Duodenal mucosa (tissue), 2 donors: ENCODE measurements around the gene MAGEB10.

ENCODE experiments used
- H3K27ac ChIP-seq: one replicate; pipeline ENCODE4 v1.7.0; 2013; ENCODE audit warnings: low read depth, low read length
- H3K27me3 ChIP-seq, 2 donors: one replicate each; pipeline ENCODE4 v1.7.0; 2013; ENCODE audit warnings: low read length in 2 of 2, control low read depth in 1 of 2; ENCODE audit not compliant: insufficient read depth in 2 of 2, control insufficient read depth in 1 of 2
- H3K36me3 ChIP-seq, 2 donors: one replicate each; pipeline ENCODE4 v1.7.0; 2013; ENCODE audit warnings: low read length in 2 of 2, control low read depth in 1 of 2; ENCODE audit not compliant: insufficient read depth in 2 of 2, control insufficient read depth in 1 of 2
- H3K4me1 ChIP-seq, 2 donors: one replicate each; pipeline ENCODE4 v1.7.0; 2013; ENCODE audit warnings: low read length in 2 of 2, control low read depth in 1 of 2; ENCODE audit not compliant: insufficient read depth in 2 of 2, control insufficient read depth in 1 of 2
- H3K4me3 ChIP-seq, 2 donors: one replicate each; pipeline ENCODE4 v1.7.0; 2013; ENCODE audit warnings: low read length in 2 of 2, low read depth in 1 of 2
- H3K9ac ChIP-seq, 2 donors: one replicate each; pipeline ENCODE4 v1.7.0; 2013; ENCODE audit warnings: low read length in 2 of 2, low read depth in 1 of 2
- H3K9me3 ChIP-seq, 2 donors: one replicate each; pipeline ENCODE4 v1.7.0; 2013; ENCODE audit warnings: low read length in 2 of 2, control low read depth in 1 of 2; ENCODE audit not compliant: control insufficient read depth in 1 of 2

MAGEB10 gene

GRCh38 chrX:27838185-27838584 is 30.4 kb downstream of the MAGEB10 start:
- Histone ChIP-seq H3K9me3 (no peaks in the 10 kb centered on the region), H3K36me3 (no peaks in the 10 kb centered on the region), H3K9ac (no peak overlapping the region), H3K27ac (no peak overlapping the region), H3K4me1 (no peaks in the 10 kb centered on the region), H3K4me3 (no peak overlapping the region), H3K27me3 (no peaks in the 10 kb centered on the region)

GRCh38 chrX:27840881-27841280 is 33.1 kb downstream of the MAGEB10 start:
- H3K9me3 ChIP-seq, result no peaks in the 10 kb centered on the region
- no peak overlapping the region for H3K27ac ChIP-seq
- no peak overlapping the region for H3K9ac ChIP-seq
- no peaks in the 10 kb centered on the region for H3K27me3 ChIP-seq
- no peak overlapping the region for H3K4me3 ChIP-seq
- H3K4me1 ChIP-seq, result no peaks in the 10 kb centered on the region
- H3K36me3 ChIP-seq, result no peaks in the 10 kb centered on the region

GRCh38 chrX:27842859-27843258 is 35.1 kb downstream of the MAGEB10 start:
- Histone ChIP-seq H3K9ac (no peak overlapping the region), H3K36me3 (no peaks in the 10 kb centered on the region), H3K27ac (no peak overlapping the region), H3K27me3 (no peaks in the 10 kb centered on the region), H3K4me3 (no peak overlapping the region), H3K9me3 (no peaks in the 10 kb centered on the region), H3K4me1 (no peaks in the 10 kb centered on the region)

GRCh38 chrX:27860337-27860736 is 52.5 kb downstream of the MAGEB10 start:
- Histone ChIP-seq H3K27ac (no peak overlapping the region), H3K36me3 (no peaks in the 10 kb centered on the region)

GRCh38 chrX:27863809-27864208 is 56.0 kb downstream of the MAGEB10 start:
- Histone ChIP-seq H3K9me3 (no peaks in the 10 kb centered on the region), H3K4me3 (no peak overlapping the region), H3K36me3 (no peaks in the 10 kb centered on the region), H3K4me1 (no peaks in the 10 kb centered on the region), H3K27ac (no peak overlapping the region), H3K9ac (no peak overlapping the region), H3K27me3 (no peaks in the 10 kb centered on the region)

More at GRCh38 chrX:27860337-27860736, 52.5 kb downstream of the MAGEB10 start:
- Histone ChIP-seq H3K4me1 (no peaks in the 10 kb centered on the region), H3K9me3 (no peaks in the 10 kb centered on the region), H3K27me3 (no peaks in the 10 kb centered on the region), H3K4me3 (no peak overlapping the region), H3K9ac (no peak overlapping the region)
